B cell (primary cell): Measurements from ENCODE around the gene HCN1.

Source experiments
- CTCF ChIP-seq: fragments of 200-600 bp; IDR thresholded peaks from one replicate; pipeline ENCODE4 v1.8.0; 2022; ENCODE audit warnings: antibody characterized with exemption, mild to moderate bottlenecking
- EZH2 ChIP-seq: IDR thresholded peaks from 2 replicates; pipeline ENCODE4 v1.6.1; 2012; ENCODE audit warnings: borderline replicate concordance, low read depth, mild to moderate bottlenecking, moderate library complexity, low read length; ENCODE audit not compliant: insufficient read depth, poor library complexity, severe bottlenecking

DNA sequence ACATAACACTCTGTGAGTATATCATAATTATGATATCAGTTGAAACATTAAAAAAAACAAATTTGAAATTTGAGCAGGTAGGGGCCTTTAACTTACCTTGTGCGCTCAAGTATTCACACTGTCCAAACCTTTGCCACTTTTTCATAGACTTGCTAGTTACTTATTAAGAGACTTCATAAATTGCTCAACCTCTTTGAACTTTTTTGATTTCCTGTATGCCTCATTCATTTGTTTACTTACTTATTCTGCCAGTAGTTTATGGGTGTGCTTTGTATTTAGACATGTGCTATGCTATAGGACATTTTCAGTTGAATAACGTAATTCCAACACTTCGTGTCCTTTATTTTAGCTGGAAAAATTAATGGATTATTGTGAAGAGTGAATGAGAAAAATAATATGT lies 204.8 kb downstream of the HCN1 start:
- TF ChIP-seq CTCF (no peak), EZH2 (no peak)
